ENCODE data around the gene FOXI1. TPM values are rescaled to one million over a fixed set of nuclear protein-coding genes. Genes with fewer than 3 reads are reported as not detected.

The FOXI1 gene
- total RNA-seq, 1 experiment from 2014 or later = not detected

Other genes starting within 250 kb of the FOXI1 start
- gene INSYN2B, start 125.4 kb upstream of the FOXI1 start, total RNA-seq (2014; rRNA removed; shearing (Covaris generic)) = not detected in 2 replicates
- gene C5orf58, start 127.1 kb downstream of the FOXI1 start, total RNA-seq (2014; rRNA removed; shearing (Covaris generic)) = not detected in 2 replicates
- gene LCP2, start 191.9 kb downstream of the FOXI1 start, total RNA-seq (2014; rRNA removed; shearing (Covaris generic)) = 0.26 and 0.51 TPM in 2 replicates

Measured in SK-MEL-5 (cell line).